Karpas-422 (cell line): Measurements from ENCODE around the gene ZWILCH. TPM values are rescaled to one million over a fixed set of nuclear protein-coding genes. Genes with fewer than 3 reads are reported as not detected.

Experiments used
- DNase-seq: peaks from one replicate; pipeline ENCODE4 v3.0.0-alpha.2; 2015
- H2AFZ ChIP-seq: fragments of 200-600 bp; sonication (generic); 2 replicates; pipeline ENCODE4 v1.6.1; 2014; ENCODE audit warnings: antibody characterized with exemption, low read length, mixed read lengths
- H3K27ac ChIP-seq: fragments of 200-600 bp; sonication (generic); 2 replicates; pipeline ENCODE4 v1.5.1; 2014; ENCODE audit warnings: mild to moderate bottlenecking, low read length, moderate library complexity
- H3K27me3 ChIP-seq: fragments of 200-600 bp; sonication (generic); 2 replicates; pipeline ENCODE4 v1.6.1; 2014; ENCODE audit warnings: low read length, mixed read lengths
- H3K36me3 ChIP-seq: fragments of 200-600 bp; sonication (generic); 2 replicates; pipeline ENCODE4 v1.6.1; 2014; ENCODE audit warnings: low read length, mixed read lengths; ENCODE audit not compliant: insufficient read depth
- H3K4me1 ChIP-seq: fragments of 200-600 bp; sonication (generic); 2 replicates; pipeline ENCODE4 v1.6.1; 2014; ENCODE audit warnings: mild to moderate bottlenecking, low read length, mixed read lengths
- H3K4me2 ChIP-seq: fragments of 200-600 bp; sonication (generic); 2 replicates; pipeline ENCODE4 v1.6.1; 2014; ENCODE audit warnings: low read length, low read depth, mild to moderate bottlenecking; ENCODE audit not compliant: poor library complexity, severe bottlenecking
- H3K4me3 ChIP-seq: fragments of 200-600 bp; sonication (generic); 2 replicates; pipeline ENCODE4 v1.5.1; 2014; ENCODE audit warnings: mild to moderate bottlenecking, antibody characterized with exemption, low read length, mixed read lengths
- H3K79me2 ChIP-seq: fragments of 200-600 bp; sonication (generic); 2 replicates; pipeline ENCODE4 v1.6.1; 2014; ENCODE audit warnings: mild to moderate bottlenecking, low read length, mixed read lengths
- H3K9ac ChIP-seq: fragments of 200-600 bp; sonication (generic); 2 replicates; pipeline ENCODE4 v1.6.0; 2014; ENCODE audit warnings: low read length
- H3K9me2 ChIP-seq: fragments of 200-600 bp; sonication (generic), shearing (Covaris generic); replicated peaks from 2 replicates; pipeline ENCODE4 v1.6.0; 2014; ENCODE audit warnings: mild to moderate bottlenecking, low read length, moderate library complexity; ENCODE audit not compliant: insufficient read depth
- H3K9me3 ChIP-seq: fragments of 300-700, 200-600 bp; sonication (generic); 2 replicates; pipeline ENCODE4 v1.6.1; 2014; ENCODE audit warnings: low read length, mixed read lengths
- H4K20me1 ChIP-seq: fragments of 200-600 bp; sonication (generic); 2 replicates; pipeline ENCODE4 v1.6.1; 2014; ENCODE audit warnings: mild to moderate bottlenecking, antibody characterized with exemption, low read length, low read depth; ENCODE audit not compliant: insufficient read depth
- total RNA-seq: library from RNA; depleted of rRNA; stranded (reverse); fragments of >200 nt; shearing (Covaris generic); gene quantifications from 2 replicates; pipeline ENCODE4 v1.2.3, GENCODE V29; 2014; ENCODE audit warnings: low replicate concordance

The ZWILCH gene
- total RNA-seq, 1 experiment from 2014 or later = 20.8 TPM

- H4K20me1 ChIP-seq = no peaks in the 10 kb centered on the region
- no peak overlapping the region for H2AFZ ChIP-seq
- no peaks in the 10 kb centered on the region for H3K79me2 ChIP-seq
- no peaks in the 10 kb centered on the region for H3K36me3 ChIP-seq
- H3K9me3 ChIP-seq = no peaks in the 10 kb centered on the region
- H3K4me1 ChIP-seq = peaks cover 3% of the 10 kb centered on the region; the same call in 1 of the 2 replicates
- no peak for DNase-seq
- no peaks in the 10 kb centered on the region for H3K27me3 ChIP-seq
- H3K27ac ChIP-seq = no peak overlapping the region
- no peak overlapping the region for H3K9ac ChIP-seq
- no peak overlapping the region for H3K4me3 ChIP-seq
- no peaks in the 10 kb centered on the region for H3K9me2 ChIP-seq
- no peak overlapping the region for H3K4me2 ChIP-seq
These were observed 65.8 kb downstream of the ZWILCH start for GRCh38 chr15:66570842-66571478.

GRCh38 chr15:66572146-66572545 lies 67.0 kb downstream of the ZWILCH start:
- no peak overlapping the region for H3K9ac ChIP-seq
- no peaks in the 10 kb centered on the region for H3K9me2 ChIP-seq
- H3K4me2 ChIP-seq = no peak overlapping the region
- DNase-seq = no peak
- H3K79me2 ChIP-seq = no peaks in the 10 kb centered on the region
- no peaks in the 10 kb centered on the region for H3K4me1 ChIP-seq
- H3K27ac ChIP-seq = no peak overlapping the region
- H3K9me3 ChIP-seq = no peaks in the 10 kb centered on the region
- no peaks in the 10 kb centered on the region for H3K27me3 ChIP-seq
- H2AFZ ChIP-seq = no peak overlapping the region
- H3K36me3 ChIP-seq = no peaks in the 10 kb centered on the region
- no peak overlapping the region for H3K4me3 ChIP-seq
- no peaks in the 10 kb centered on the region for H4K20me1 ChIP-seq

GRCh38 chr15:66573348-66573718 lies 68.2 kb downstream of the ZWILCH start:
- no peak for DNase-seq
- no peak overlapping the region for H3K4me2 ChIP-seq
- H3K4me1 ChIP-seq = no peaks in the 10 kb centered on the region
- no peak overlapping the region for H3K9ac ChIP-seq
- no peak overlapping the region for H3K4me3 ChIP-seq
- H2AFZ ChIP-seq = no peak overlapping the region
- no peak overlapping the region for H3K27ac ChIP-seq
- no peaks in the 10 kb centered on the region for H3K79me2 ChIP-seq
- no peaks in the 10 kb centered on the region for H3K27me3 ChIP-seq
- no peaks in the 10 kb centered on the region for H3K36me3 ChIP-seq
- H3K9me3 ChIP-seq = no peaks in the 10 kb centered on the region
- no peaks in the 10 kb centered on the region for H3K9me2 ChIP-seq
- H4K20me1 ChIP-seq = no peaks in the 10 kb centered on the region

GRCh38 chr15:66573719-66574595 lies 68.8 kb downstream of the ZWILCH start:
- Histone ChIP-seq H3K36me3 (no peaks in the 10 kb centered on the region), H3K9me3 (no peaks in the 10 kb centered on the region), H3K4me1 (no peaks in the 10 kb centered on the region)

GRCh38 chr15:66574596-66574950 lies 69.4 kb downstream of the ZWILCH start:
- H3K4me3 ChIP-seq = no peak overlapping the region
- no peaks in the 10 kb centered on the region for H3K4me1 ChIP-seq
- DNase-seq = no peak
- no peaks in the 10 kb centered on the region for H3K79me2 ChIP-seq
- H3K9ac ChIP-seq = no peak overlapping the region
- no peak overlapping the region for H3K27ac ChIP-seq
- H3K9me2 ChIP-seq = no peaks in the 10 kb centered on the region
- no peaks in the 10 kb centered on the region for H3K36me3 ChIP-seq
- H3K27me3 ChIP-seq = no peaks in the 10 kb centered on the region
- no peak overlapping the region for H3K4me2 ChIP-seq
- H4K20me1 ChIP-seq = no peaks in the 10 kb centered on the region
- H2AFZ ChIP-seq = no peak overlapping the region
- no peaks in the 10 kb centered on the region for H3K9me3 ChIP-seq

More at GRCh38 chr15:66573719-66574595, 68.8 kb downstream of the ZWILCH start:
- Histone ChIP-seq H3K79me2 (no peaks in the 10 kb centered on the region), H2AFZ (no peak overlapping the region), H4K20me1 (no peaks in the 10 kb centered on the region), H3K4me2 (no peak overlapping the region), H3K9ac (no peak overlapping the region), H3K9me2 (no peaks in the 10 kb centered on the region), H3K27ac (no peak overlapping the region), H3K27me3 (no peaks in the 10 kb centered on the region), H3K4me3 (no peak overlapping the region)
- no peak for DNase-seq

GRCh38 chr15:66578286-66578875 lies 73.3 kb downstream of the ZWILCH start:
- no peak for DNase-seq
- Histone ChIP-seq H3K9ac (no peak overlapping the region), H3K9me2 (no peaks in the 10 kb centered on the region), H4K20me1 (no peaks in the 10 kb centered on the region), H3K36me3 (no peaks in the 10 kb centered on the region), H3K27ac (no peak overlapping the region), H3K4me3 (no peak overlapping the region), H3K27me3 (no peaks in the 10 kb centered on the region), H2AFZ (no peak overlapping the region), H3K79me2 (no peaks in the 10 kb centered on the region), H3K9me3 (no peaks in the 10 kb centered on the region), H3K4me1 (no peaks in the 10 kb centered on the region), H3K4me2 (no peak overlapping the region)

GRCh38 chr15:66580643-66581042 lies 75.5 kb downstream of the ZWILCH start:
- H3K27me3 ChIP-seq = no peaks in the 10 kb centered on the region
- H3K79me2 ChIP-seq = no peaks in the 10 kb centered on the region
- H3K9me2 ChIP-seq = no peaks in the 10 kb centered on the region
- H3K27ac ChIP-seq = no peak overlapping the region
- no peak overlapping the region for H3K4me2 ChIP-seq
- H3K9me3 ChIP-seq = no peaks in the 10 kb centered on the region
- H3K36me3 ChIP-seq = no peaks in the 10 kb centered on the region
- no peaks in the 10 kb centered on the region for H3K4me1 ChIP-seq
- H3K4me3 ChIP-seq = no peak overlapping the region
- no peak overlapping the region for H3K9ac ChIP-seq
- H4K20me1 ChIP-seq = no peaks in the 10 kb centered on the region
- no peak overlapping the region for H2AFZ ChIP-seq
- DNase-seq = no peak

- Histone ChIP-seq H3K4me1 (no peaks in the 10 kb centered on the region), H3K27ac (no peak overlapping the region), H4K20me1 (no peaks in the 10 kb centered on the region), H3K36me3 (no peaks in the 10 kb centered on the region), H3K4me2 (no peak overlapping the region), H3K9me2 (no peaks in the 10 kb centered on the region), H3K79me2 (no peaks in the 10 kb centered on the region), H3K9me3 (no peaks in the 10 kb centered on the region), H3K4me3 (no peak overlapping the region), H3K9ac (no peak overlapping the region), H3K27me3 (no peaks in the 10 kb centered on the region), H2AFZ (no peak overlapping the region)
- no peak for DNase-seq
These were observed 76.9 kb downstream of the ZWILCH start for GRCh38 chr15:66581972-66582537.
